Midbrain (tissue), 1 donor: Measurements from ENCODE around the gene GNAT1.
"Not testable (repeated sequence)": the region's sequence is repeated elsewhere in the genome, so short reads cannot be mapped to it uniquely, and the experiment has no call there.

Source experiments
- DNase-seq: peaks from one replicate; lab custom pipeline; 2025; lab: John Stamatoyannopoulos, UW

The GNAT1 gene

GRCh38 chr3:50241713-50242380 lies 50.4 kb downstream of the GNAT1 start:
- DNase-seq, result no peak

GRCh38 chr3:50242381-50242770 lies 51.0 kb downstream of the GNAT1 start:
- no peak for DNase-seq

DNA sequence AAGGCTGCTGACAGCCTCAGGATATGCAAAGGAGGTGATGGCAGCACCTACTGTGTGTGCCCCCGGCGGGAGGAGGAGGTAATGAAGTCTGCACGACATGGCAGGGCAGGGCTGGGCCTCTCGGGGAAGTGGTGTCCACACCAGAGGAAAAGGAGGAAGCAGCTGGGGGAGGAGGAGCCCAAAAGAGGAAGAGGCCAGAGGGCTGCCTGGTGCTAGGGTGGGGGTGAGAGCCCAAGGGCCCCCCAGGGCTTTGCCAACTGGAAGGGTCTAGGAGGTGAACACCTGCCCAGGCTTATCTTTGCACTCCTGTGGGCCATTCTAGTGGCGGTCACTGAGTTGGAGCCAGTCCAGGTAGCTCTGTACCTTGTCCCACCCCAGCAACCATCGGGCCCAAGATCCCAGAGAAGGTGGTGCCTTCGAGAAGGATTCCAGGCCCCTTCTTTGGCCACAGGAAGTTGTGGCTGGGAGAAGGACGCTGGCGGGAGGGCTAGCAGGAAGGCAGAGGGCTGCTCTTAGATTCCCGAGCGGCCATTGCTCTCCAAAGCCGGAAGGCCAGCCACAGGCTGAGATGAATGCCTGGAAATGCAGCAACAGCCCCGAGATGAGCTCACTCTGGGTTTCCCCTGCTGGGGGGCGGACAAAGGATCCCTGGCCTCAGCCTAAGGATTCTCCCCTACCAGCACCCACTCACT lies 51.6 kb downstream of the GNAT1 start:
- DNase-seq, result peak; percentile 31

DNA sequence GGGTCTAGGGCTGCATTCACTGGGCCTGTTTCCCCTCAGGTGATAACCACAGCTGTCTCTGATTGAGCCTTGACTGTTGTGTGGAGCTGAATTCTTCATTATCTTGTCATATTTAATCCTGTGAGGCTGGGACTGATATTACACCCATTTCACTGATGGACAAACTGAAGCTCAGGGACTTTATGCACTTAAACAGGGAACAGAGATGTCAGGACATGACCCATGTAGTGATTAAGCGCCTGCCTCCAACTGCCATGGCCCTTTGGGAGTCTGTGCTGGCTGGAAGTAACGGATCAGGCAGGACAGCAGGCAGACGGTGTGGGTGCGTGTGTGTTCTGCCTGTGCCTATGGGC lies 52.1 kb downstream of the GNAT1 start:
- no peak for DNase-seq

- DNase-seq, result not testable (repeated sequence)
Measured at GRCh38 chr3:50244813-50245212, 53.4 kb downstream of the GNAT1 start.

- no peak for DNase-seq
Measured at GRCh38 chr3:50245251-50245745, 53.9 kb downstream of the GNAT1 start.

- DNase-seq, result peak; percentile 88
Measured at GRCh38 chr3:50245831-50246516, 54.6 kb downstream of the GNAT1 start.

- DNase-seq, result no peak
Measured at GRCh38 chr3:50246517-50246954, 55.1 kb downstream of the GNAT1 start.
